ENCODE measurements around the gene PTPRD.

DNA sequence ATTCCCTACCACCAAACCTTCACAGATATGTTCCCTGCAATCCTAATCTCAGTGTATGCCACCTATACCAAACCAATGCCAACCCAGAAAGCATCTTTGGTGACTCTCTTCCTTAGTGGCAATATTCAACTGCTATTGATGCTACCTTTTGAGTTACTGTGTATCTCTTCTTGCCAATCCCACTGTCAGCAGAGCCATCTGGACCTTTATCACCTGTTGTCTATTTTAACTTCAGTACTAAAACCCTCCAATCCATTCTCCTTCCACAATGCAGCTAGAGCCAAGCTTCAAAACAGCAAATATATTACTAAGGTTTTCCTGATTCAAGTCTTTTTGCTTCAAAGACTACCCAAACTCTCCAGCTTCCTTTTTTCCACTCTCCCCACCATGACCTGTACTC lies 2036.1 kb downstream of the PTPRD start:
- TF ChIP-seq BHLHE40 (IDR thresholded peaks at IDR 0.05; ENCODE audit: low read length), result no peak
- TF ChIP-seq, protein P1, sequence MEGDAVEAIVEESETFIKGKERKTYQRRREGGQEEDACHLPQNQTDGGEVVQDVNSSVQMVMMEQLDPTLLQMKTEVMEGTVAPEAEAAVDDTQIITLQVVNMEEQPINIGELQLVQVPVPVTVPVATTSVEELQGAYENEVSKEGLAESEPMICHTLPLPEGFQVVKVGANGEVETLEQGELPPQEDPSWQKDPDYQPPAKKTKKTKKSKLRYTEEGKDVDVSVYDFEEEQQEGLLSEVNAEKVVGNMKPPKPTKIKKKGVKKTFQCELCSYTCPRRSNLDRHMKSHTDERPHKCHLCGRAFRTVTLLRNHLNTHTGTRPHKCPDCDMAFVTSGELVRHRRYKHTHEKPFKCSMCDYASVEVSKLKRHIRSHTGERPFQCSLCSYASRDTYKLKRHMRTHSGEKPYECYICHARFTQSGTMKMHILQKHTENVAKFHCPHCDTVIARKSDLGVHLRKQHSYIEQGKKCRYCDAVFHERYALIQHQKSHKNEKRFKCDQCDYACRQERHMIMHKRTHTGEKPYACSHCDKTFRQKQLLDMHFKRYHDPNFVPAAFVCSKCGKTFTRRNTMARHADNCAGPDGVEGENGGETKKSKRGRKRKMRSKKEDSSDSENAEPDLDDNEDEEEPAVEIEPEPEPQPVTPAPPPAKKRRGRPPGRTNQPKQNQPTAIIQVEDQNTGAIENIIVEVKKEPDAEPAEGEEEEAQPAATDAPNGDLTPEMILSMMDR (IDR thresholded peaks at IDR 0.05 in 2 of 3, conservative IDR thresholded peaks at IDR 0.05 in 1 of 3; ENCODE audit: insufficient read depth in 2 of 3, low read depth in 1 of 3, low read length in 3 of 3), result no peak
- no peak for TF ChIP-seq MYC (IDR thresholded peaks at IDR 0.05; ENCODE audit: low read depth, low read length)
- no peak for TF ChIP-seq MYC (CRISPR knock-in tag; IDR thresholded peaks at IDR 0.05; ENCODE audit: borderline replicate concordance, low read depth)
- TF ChIP-seq GABPB1 (CRISPR knock-in tag; IDR thresholded peaks at IDR 0.05), result no peak
- no peak for TF ChIP-seq ZNF175 (CRISPR knock-in tag; IDR thresholded peaks at IDR 0.05; ENCODE audit: low read depth)
- no peak for TF ChIP-seq RBBP5 (IDR thresholded peaks at IDR 0.05; ENCODE audit: borderline replicate concordance, insufficient read depth, low read length, poor library complexity, severe bottlenecking)
- no peak for TF ChIP-seq JUN (IDR thresholded peaks at IDR 0.05; ENCODE audit: borderline replicate concordance, low read depth, low read length)
- TF ChIP-seq JUN (CRISPR knock-in tag; IDR thresholded peaks at IDR 0.05; ENCODE audit: borderline replicate concordance), result no peak
- TF ChIP-seq, protein P2, sequence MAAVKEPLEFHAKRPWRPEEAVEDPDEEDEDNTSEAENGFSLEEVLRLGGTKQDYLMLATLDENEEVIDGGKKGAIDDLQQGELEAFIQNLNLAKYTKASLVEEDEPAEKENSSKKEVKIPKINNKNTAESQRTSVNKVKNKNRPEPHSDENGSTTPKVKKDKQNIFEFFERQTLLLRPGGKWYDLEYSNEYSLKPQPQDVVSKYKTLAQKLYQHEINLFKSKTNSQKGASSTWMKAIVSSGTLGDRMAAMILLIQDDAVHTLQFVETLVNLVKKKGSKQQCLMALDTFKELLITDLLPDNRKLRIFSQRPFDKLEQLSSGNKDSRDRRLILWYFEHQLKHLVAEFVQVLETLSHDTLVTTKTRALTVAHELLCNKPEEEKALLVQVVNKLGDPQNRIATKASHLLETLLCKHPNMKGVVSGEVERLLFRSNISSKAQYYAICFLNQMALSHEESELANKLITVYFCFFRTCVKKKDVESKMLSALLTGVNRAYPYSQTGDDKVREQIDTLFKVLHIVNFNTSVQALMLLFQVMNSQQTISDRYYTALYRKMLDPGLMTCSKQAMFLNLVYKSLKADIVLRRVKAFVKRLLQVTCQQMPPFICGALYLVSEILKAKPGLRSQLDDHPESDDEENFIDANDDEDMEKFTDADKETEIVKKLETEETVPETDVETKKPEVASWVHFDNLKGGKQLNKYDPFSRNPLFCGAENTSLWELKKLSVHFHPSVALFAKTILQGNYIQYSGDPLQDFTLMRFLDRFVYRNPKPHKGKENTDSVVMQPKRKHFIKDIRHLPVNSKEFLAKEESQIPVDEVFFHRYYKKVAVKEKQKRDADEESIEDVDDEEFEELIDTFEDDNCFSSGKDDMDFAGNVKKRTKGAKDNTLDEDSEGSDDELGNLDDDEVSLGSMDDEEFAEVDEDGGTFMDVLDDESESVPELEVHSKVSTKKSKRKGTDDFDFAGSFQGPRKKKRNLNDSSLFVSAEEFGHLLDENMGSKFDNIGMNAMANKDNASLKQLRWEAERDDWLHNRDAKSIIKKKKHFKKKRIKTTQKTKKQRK (IDR thresholded peaks at IDR 0.05; ENCODE audit: borderline replicate concordance, low read depth, low read length), result no peak
- no peak for TF ChIP-seq ESRRA (IDR thresholded peaks at IDR 0.05; ENCODE audit: borderline replicate concordance, low read depth)
- TF ChIP-seq MBD2 (IDR thresholded peaks at IDR 0.05; ENCODE audit: borderline replicate concordance, low read depth), result no peak
- no peak for TF ChIP-seq ELF1 (tag; IDR thresholded peaks at IDR 0.05)
- TF ChIP-seq NCOR1 (IDR thresholded peaks at IDR 0.05), result no peak
- TF ChIP-seq, protein P3, sequence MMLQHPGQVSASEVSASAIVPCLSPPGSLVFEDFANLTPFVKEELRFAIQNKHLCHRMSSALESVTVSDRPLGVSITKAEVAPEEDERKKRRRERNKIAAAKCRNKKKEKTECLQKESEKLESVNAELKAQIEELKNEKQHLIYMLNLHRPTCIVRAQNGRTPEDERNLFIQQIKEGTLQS (IDR thresholded peaks at IDR 0.05), result no peak
- TF ChIP-seq, protein P3 (CRISPR knock-in tag; conservative IDR thresholded peaks at IDR 0.05), result no peak
- TF ChIP-seq, protein P4, sequence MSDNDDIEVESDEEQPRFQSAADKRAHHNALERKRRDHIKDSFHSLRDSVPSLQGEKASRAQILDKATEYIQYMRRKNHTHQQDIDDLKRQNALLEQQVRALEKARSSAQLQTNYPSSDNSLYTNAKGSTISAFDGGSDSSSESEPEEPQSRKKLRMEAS (CRISPR knock-in tag; IDR thresholded peaks at IDR 0.05), result no peak
